ENCODE results near the gene SOX5. TPM values are rescaled to one million over a fixed set of nuclear protein-coding genes. Genes with fewer than 3 reads are reported as not detected.
"Not testable (repeated sequence)": the region's sequence is repeated elsewhere in the genome, so short reads cannot be mapped to it uniquely, and the experiment has no call there.

Gene SOX5
- total RNA-seq, 1 donor from 2014 or later = not detected

GRCh38 chr12:23550753-23551152 lies 398.7 kb downstream of the SOX5 start:
- no peak for DNase-seq (ENCODE audit: low read depth in 2 of 2)

GRCh38 chr12:23548742-23549141 lies 400.7 kb downstream of the SOX5 start:
- DNase-seq (ENCODE audit: low read depth in 2 of 2) = no peak

- DNase-seq (ENCODE audit: low read depth in 2 of 2) = no peak
These were observed 402.7 kb downstream of the SOX5 start for GRCh38 chr12:23546756-23547155.

DNA sequence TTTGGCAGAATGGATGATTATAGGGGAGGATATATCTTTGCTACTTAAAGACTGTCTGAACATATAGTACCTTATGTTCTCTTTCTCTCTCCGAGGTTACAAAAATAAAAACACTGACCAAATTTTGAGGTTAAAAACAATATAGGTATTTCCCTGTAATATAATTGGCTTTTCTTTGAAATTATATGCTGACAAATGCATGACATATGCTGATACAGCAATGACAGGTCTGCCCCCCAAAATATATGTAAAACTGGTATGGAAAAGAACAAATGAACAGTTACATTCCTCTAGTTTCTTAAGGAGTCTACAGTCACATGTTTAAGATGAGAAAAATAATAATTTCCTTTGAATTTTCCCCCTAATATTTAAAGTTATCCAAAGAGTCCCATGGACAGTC lies 405.7 kb downstream of the SOX5 start:
- no peak for DNase-seq (ENCODE audit: low read depth in 2 of 2)

- no peak for DNase-seq (ENCODE audit: low read depth in 2 of 2)
These were observed 407.3 kb downstream of the SOX5 start for GRCh38 chr12:23542187-23542586.

- DNase-seq (ENCODE audit: low read depth in 2 of 2) = no peak
These were observed 408.9 kb downstream of the SOX5 start for GRCh38 chr12:23540572-23540971.

- no peak for DNase-seq (ENCODE audit: low read depth in 2 of 2)
These were observed 413.2 kb downstream of the SOX5 start for GRCh38 chr12:23536293-23536692.

GRCh38 chr12:23535441-23535840 lies 414.0 kb downstream of the SOX5 start:
- DNase-seq (ENCODE audit: low read depth in 2 of 2) = no peak

DNA sequence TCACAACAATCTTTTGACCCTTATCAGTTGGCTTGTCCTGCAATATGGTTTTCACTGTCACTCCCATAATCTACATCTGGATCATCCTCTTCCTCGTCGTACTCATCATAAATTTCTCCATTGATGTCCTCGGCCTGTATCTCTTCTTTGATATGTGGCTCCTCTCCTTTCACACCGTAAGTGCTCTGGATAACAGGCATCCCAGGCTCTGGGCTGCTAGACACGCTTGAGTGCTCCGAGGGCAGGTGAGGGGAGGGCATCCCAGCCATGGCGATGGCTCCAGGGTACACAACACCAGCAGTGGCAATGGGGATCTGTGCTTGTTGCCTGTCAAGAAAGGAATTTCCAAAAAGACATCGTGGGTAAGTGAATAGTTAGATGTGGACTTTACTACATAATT lies 415.3 kb downstream of the SOX5 start:
- DNase-seq (ENCODE audit: low read depth in 2 of 2) = no peak

GRCh38 chr12:23533699-23534098 lies 415.8 kb downstream of the SOX5 start:
- no peak for DNase-seq (ENCODE audit: low read depth in 2 of 2)

GRCh38 chr12:23533265-23533664 lies 416.2 kb downstream of the SOX5 start:
- no peak for DNase-seq (ENCODE audit: low read depth in 2 of 2)

- no peak for DNase-seq (ENCODE audit: low read depth in 2 of 2)
These were observed 421.2 kb downstream of the SOX5 start for GRCh38 chr12:23528316-23528715.

DNA sequence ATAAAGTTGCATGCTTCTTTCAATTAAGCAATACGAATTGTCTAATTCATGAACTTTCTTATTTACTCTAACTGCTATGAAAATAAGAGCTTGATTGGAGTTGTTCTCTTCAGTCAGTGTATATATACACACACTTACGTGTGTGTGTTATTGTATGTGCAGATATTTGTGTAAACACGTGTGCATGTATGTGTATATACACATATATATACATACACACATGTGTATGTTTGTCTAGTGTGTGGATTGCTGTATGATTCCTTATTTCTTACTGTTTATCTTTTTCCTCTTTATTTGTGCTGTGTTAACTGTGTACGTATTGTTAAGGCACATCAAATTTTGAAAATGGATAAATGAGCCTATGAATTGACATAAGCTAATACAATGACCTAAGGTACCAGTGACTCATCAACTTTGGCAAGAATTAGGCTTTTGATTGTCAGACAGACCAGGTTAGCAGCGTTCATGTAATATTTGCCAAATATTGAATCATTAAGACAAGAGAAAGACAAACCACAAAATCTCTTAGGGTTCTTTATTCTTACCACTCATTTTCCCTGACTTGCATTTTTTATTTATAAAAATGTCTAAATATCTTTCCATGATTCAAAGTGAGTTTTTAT lies 423.9 kb downstream of the SOX5 start:
- no peak for DNase-seq (ENCODE audit: low read depth in 2 of 2)

DNA sequence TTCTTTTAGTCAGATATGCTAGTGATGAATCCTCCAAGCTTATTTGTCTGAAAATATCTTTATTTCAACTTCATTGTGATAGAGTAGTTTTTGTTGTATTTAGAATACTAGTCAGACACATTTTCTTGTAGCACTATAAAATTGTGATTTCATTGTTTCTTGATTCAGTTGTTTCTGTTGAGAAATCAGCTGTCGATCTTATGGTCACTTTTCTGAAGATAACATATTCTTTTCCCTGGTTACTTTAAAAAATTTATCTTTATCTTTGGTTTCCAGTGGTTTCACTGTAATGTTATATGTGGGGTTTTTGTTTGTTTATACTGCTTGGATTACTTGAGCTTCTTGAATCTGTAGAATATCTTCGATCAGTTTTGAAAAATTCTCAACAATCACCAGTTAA lies 426.1 kb downstream of the SOX5 start:
- no peak for DNase-seq (ENCODE audit: low read depth in 2 of 2)

DNA sequence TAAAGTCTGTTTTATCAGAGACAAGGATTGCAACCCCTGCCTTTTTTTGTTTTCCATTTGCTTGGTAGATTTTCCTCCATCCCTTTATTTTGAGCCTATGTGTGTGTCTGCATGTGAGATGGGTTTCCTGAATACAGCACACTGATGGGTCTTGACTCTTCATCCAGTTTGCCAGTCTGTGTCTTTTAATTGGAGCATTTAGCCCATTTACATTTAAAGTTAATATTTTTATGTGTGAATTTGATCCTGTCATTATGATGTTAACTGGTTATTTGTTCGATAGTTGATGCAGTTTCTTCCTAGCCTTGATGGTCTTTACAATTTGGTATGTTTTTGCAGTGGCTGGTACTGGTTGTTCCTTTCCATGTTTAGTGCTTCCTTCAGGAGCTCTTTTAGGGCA lies 430.0 kb downstream of the SOX5 start:
- DNase-seq (ENCODE audit: low read depth in 2 of 2) = not testable (repeated sequence)

- DNase-seq (ENCODE audit: low read depth in 2 of 2) = not testable (repeated sequence)
These were observed 433.7 kb downstream of the SOX5 start for GRCh38 chr12:23515785-23516184.

GRCh38 chr12:23510484-23510883 lies 439.0 kb downstream of the SOX5 start:
- DNase-seq (ENCODE audit: low read depth in 2 of 2) = no peak

DNA sequence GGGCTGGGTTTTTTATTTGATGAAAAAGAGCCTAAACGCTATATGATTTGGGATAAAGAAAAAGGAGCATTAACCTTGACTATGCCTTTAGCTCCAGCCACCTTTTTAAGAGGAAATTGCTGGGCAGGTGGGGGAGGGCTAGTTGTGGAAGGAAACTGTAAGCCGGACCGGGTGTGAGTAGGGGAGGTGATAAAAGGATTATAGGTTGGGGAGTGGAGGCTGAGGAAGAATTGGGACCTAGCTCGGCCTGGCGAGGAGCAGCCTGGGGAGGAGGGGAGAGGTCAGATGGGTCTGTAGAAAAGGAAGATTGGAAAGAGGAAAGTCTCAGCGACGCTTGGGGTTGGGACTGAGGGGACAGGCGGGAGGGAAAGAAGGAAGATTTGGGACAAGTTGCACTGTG lies 439.6 kb downstream of the SOX5 start:
- not testable (repeated sequence) for DNase-seq (ENCODE audit: low read depth in 2 of 2)

DNA sequence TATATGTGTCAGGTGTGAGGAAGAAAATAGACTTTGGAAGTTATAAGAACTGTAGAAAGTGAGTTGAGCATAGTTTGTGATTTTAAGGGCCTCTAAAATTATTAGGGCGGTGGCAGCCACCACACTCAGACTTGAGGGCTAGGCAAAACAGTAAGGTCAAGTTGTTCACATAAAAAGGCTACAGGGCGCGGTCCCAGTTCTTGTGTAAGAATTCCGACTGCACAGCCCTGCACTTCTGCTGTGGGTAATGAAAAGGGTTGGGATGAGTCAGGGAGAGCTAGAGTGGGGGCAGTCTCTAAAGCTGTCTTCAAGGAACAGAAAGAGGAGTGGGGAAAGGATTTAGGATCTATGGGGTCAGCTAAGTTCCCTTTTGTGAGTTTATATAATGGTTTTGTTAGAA lies 441.7 kb downstream of the SOX5 start:
- not testable (repeated sequence) for DNase-seq (ENCODE audit: low read depth in 2 of 2)

- not testable (repeated sequence) for DNase-seq (ENCODE audit: low read depth in 2 of 2)
These were observed 443.7 kb downstream of the SOX5 start for GRCh38 chr12:23505736-23506135.

DNA sequence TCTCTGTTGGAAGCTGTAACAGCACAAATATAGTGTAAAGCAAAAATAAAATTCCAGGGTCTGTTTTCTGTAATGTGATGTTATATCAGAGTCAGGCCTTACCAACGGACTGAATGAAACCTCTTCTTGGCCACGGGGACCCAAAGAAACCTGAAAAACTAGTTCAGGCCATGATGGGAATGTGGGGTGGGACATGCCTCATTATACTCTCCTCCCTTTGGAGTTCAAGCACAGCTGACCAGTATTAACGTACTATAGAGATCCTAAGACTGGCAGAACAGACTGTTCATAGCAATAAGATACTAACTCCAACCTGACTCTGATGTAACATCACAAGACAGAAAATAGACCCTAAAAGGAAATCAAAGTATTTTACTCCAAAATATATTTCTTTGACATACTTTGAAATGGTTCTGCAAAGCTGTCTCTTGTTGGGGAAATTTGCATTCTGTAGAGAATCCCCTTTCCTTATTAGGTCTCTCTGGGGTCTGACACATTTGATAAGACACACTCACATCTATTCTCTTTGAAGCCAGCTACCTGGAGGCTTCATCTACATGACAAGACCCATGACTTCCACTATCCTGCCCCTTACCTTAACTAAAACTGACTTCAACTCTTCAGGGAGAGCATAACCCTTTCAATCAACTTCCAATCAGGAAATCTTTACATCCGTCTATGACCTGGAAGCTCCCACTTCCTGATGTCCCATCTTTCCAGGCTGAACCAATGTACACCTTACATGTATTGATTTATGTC lies 444.6 kb downstream of the SOX5 start:
- no peak for DNase-seq (ENCODE audit: low read depth in 2 of 2)

GRCh38 chr12:23504043-23504442 lies 445.4 kb downstream of the SOX5 start:
- DNase-seq (ENCODE audit: low read depth in 2 of 2) = no peak

DNA sequence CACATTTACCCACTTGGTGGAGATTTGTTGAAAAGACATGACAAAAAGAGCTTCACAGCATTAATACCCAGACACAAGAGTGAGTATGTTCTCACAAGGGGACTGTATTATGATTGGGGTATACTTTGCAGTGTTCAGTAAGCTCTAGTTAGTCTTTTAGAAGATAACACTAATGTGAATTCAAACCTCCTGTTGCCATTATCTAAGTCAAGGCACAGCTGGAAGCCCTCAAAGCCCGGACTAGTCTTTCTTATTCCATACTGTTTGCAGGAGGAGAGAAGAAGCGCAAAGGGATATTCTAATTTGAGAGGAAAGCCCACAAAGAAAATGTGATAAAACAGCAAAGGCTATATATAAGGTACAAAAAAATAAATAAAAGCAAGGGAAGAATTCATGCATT lies 445.9 kb downstream of the SOX5 start:
- DNase-seq (ENCODE audit: low read depth in 2 of 2) = no peak

Measured in lung microvascular endothelial cell (primary cell).